OCI-LY7 (cell line): ENCODE results near the gene TCERG1.

Source experiments
- CTCF ChIP-seq: fragments of 200-600 bp; sonication (generic); conservative IDR thresholded peaks from 2 replicates; pipeline ENCODE4 v1.5.1; 2014; ENCODE audit warnings: mild to moderate bottlenecking, antibody characterized with exemption, low read length, moderate library complexity, mixed read lengths
- EZH2phosphoT487 ChIP-seq: fragments of 200-600 bp; sonication (generic); IDR thresholded peaks from 2 replicates; pipeline ENCODE4 v1.6.1; 2018; ENCODE audit warnings: low read depth, borderline replicate concordance, mild to moderate bottlenecking, mixed run types, antibody characterized with exemption, low read length, moderate library complexity, mixed read lengths

- TF ChIP-seq CTCF: no peak
- TF ChIP-seq EZH2phosphoT487: no peak
These were observed 113.2 kb downstream of the TCERG1 start for GRCh38 chr5:146560205-146560812.
